ENCODE data around the gene SAMD14. TPM values are rescaled to one million over a fixed set of nuclear protein-coding genes. Genes with fewer than 3 reads are reported as not detected.

Gene SAMD14
- polyA plus RNA-seq, 2 of the 4 experiments (the other 2 are of a cell fraction), result 0.12 to 0.75 TPM

DNA sequence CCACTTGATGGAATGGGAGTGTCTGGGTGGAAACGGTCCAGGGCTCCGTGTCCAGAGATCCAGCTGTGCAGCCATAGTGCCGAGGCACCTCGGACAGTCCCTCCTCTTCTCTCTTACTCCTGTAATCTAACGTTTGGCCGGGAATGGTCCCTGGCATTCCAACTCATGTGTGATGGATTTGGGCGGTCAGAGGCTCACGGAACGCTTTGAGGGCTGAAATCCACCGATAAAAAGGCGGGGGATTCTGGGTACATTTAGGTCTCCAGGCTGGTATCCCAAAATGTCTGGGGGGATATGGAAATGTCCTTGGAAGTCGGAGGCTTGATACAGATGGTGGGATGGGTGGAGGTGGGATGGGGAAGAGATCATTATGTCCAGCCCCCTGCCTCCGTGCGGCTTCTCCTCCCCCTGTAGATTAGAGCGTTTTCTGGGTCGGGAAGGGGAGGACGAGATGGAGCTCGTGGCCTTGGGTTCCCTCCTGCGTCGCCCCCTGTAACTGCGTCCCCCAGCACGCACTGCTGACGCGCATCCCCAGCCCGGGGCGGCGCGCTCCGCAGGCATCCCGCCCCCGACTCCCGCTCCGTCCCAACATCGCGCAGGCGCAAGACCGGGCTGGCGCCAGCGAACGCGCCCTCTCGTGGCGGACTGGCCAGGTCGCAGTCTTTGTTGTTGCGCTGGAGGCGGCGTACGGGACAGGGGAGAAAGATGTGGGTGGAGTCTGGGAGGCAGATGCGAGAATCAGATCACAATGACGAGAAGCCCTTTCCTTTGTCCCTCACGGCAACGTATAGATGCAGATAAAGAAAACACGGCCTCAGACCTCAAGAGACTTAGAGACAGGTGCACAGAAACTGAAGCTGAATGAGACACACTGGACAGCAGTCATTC, 31.3 kb upstream of the SAMD14 start (continued):
- TF ChIP-seq, protein P1, sequence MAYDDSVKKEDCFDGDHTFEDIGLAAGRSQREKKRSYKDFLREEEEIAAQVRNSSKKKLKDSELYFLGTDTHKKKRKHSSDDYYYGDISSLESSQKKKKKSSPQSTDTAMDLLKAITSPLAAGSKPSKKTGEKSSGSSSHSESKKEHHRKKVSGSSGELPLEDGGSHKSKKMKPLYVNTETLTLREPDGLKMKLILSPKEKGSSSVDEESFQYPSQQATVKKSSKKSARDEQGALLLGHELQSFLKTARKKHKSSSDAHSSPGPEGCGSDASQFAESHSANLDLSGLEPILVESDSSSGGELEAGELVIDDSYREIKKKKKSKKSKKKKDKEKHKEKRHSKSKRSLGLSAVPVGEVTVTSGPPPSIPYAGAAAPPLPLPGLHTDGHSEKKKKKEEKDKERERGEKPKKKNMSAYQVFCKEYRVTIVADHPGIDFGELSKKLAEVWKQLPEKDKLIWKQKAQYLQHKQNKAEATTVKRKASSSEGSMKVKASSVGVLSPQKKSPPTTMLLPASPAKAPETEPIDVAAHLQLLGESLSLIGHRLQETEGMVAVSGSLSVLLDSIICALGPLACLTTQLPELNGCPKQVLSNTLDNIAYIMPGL (CRISPR knock-in tag; IDR thresholded peaks at IDR 0.05; ENCODE audit: borderline replicate concordance), result no peak
- TF ChIP-seq MAFK (IDR thresholded peaks at IDR 0.05; ENCODE audit: partially characterized antibody), result no peak
- TF ChIP-seq HOXA7 (CRISPR knock-in tag; IDR thresholded peaks at IDR 0.05), result no peak
- peak; percentile 37; the same call in 1 of the 2 replicates for TF ChIP-seq GATA3 (IDR thresholded peaks at IDR 0.05; ENCODE audit: borderline replicate concordance)
- TF ChIP-seq HOXB5 (CRISPR knock-in tag; IDR thresholded peaks at IDR 0.05), result 0 out of 2 replicates have a peak, but pooled peaks have one; percentile 41
- no peak for TF ChIP-seq KDM1A (IDR thresholded peaks at IDR 0.05; ENCODE audit: low read depth)
- TF ChIP-seq RAD21 (conservative IDR thresholded peaks at IDR 0.05 in 1 of 2, IDR thresholded peaks at IDR 0.05 in 1 of 2), result peak; percentile 72 to 80
- no peak for TF ChIP-seq EP300 (IDR thresholded peaks at IDR 0.05)
- TF ChIP-seq ESRRA (IDR thresholded peaks at IDR 0.05; ENCODE audit: borderline replicate concordance, low read length), result no peak
- no peak for TF ChIP-seq BHLHE40 (IDR thresholded peaks at IDR 0.05; ENCODE audit: low read depth, low read length)
- no peak for TF ChIP-seq RNF2 (IDR thresholded peaks at IDR 0.05; ENCODE audit: borderline replicate concordance, low read depth)
- no peak for TF ChIP-seq HOXB13 (CRISPR knock-in tag; IDR thresholded peaks at IDR 0.05; ENCODE audit: low read depth)
- TF ChIP-seq KDM5A (IDR thresholded peaks at IDR 0.05), result no peak
- no peak for TF ChIP-seq RCOR1 (IDR thresholded peaks at IDR 0.05; ENCODE audit: low read depth, low read length)
- TF ChIP-seq, protein P2, sequence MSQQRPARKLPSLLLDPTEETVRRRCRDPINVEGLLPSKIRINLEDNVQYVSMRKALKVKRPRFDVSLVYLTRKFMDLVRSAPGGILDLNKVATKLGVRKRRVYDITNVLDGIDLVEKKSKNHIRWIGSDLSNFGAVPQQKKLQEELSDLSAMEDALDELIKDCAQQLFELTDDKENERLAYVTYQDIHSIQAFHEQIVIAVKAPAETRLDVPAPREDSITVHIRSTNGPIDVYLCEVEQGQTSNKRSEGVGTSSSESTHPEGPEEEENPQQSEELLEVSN (IDR thresholded peaks at IDR 0.05; ENCODE audit: borderline replicate concordance, low read depth), result peak; percentile 75; the same call in 1 of the 2 replicates
- no peak for TF ChIP-seq NPAS2 (CRISPR knock-in tag; IDR thresholded peaks at IDR 0.05; ENCODE audit: borderline replicate concordance)
- no peak for TF ChIP-seq ZC3H11A (IDR thresholded peaks at IDR 0.05)
- no peak for TF ChIP-seq CEBPB (IDR thresholded peaks at IDR 0.05)
- no peak for TF ChIP-seq HEYL (CRISPR knock-in tag; IDR thresholded peaks at IDR 0.05)
- TF ChIP-seq NFE2L2 (conservative IDR thresholded peaks at IDR 0.05; ENCODE audit: low read length), result no peak; the same call in 1 of the 2 replicates
- TF ChIP-seq, protein P3, sequence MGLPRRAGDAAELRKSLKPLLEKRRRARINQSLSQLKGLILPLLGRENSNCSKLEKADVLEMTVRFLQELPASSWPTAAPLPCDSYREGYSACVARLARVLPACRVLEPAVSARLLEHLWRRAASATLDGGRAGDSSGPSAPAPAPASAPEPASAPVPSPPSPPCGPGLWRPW (IDR thresholded peaks at IDR 0.05), result no peak
- TF ChIP-seq MAZ (IDR thresholded peaks at IDR 0.05; ENCODE audit: borderline replicate concordance, low read depth, low read length), result no peak
- TF ChIP-seq CBX2 (IDR thresholded peaks at IDR 0.05; ENCODE audit: borderline replicate concordance, low read depth), result no peak
- TF ChIP-seq, protein P4, sequence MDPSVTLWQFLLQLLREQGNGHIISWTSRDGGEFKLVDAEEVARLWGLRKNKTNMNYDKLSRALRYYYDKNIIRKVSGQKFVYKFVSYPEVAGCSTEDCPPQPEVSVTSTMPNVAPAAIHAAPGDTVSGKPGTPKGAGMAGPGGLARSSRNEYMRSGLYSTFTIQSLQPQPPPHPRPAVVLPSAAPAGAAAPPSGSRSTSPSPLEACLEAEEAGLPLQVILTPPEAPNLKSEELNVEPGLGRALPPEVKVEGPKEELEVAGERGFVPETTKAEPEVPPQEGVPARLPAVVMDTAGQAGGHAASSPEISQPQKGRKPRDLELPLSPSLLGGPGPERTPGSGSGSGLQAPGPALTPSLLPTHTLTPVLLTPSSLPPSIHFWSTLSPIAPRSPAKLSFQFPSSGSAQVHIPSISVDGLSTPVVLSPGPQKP (IDR thresholded peaks at IDR 0.05; ENCODE audit: low read depth, low read length), result no peak
- TF ChIP-seq RARB (CRISPR knock-in tag; IDR thresholded peaks at IDR 0.05), result no peak
- TF ChIP-seq CHD2 (IDR thresholded peaks at IDR 0.05; ENCODE audit: low read length, partially characterized antibody), result no peak
- TF ChIP-seq NR3C1 (IDR thresholded peaks at IDR 0.05), result no peak
- TF ChIP-seq ZFP36 (IDR thresholded peaks at IDR 0.05; ENCODE audit: borderline replicate concordance, partially characterized antibody), result no peak
- peak; percentile 64; the same call in 1 of the 2 replicates for TF ChIP-seq PHF8 (IDR thresholded peaks at IDR 0.05; ENCODE audit: borderline replicate concordance, low read depth)
- TF ChIP-seq POLR2A (IDR thresholded peaks at IDR 0.05; ENCODE audit: low read length), result peak; percentile 92
- TF ChIP-seq CBX8 (IDR thresholded peaks at IDR 0.05), result no peak
- TF ChIP-seq, protein P5, sequence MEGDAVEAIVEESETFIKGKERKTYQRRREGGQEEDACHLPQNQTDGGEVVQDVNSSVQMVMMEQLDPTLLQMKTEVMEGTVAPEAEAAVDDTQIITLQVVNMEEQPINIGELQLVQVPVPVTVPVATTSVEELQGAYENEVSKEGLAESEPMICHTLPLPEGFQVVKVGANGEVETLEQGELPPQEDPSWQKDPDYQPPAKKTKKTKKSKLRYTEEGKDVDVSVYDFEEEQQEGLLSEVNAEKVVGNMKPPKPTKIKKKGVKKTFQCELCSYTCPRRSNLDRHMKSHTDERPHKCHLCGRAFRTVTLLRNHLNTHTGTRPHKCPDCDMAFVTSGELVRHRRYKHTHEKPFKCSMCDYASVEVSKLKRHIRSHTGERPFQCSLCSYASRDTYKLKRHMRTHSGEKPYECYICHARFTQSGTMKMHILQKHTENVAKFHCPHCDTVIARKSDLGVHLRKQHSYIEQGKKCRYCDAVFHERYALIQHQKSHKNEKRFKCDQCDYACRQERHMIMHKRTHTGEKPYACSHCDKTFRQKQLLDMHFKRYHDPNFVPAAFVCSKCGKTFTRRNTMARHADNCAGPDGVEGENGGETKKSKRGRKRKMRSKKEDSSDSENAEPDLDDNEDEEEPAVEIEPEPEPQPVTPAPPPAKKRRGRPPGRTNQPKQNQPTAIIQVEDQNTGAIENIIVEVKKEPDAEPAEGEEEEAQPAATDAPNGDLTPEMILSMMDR (IDR thresholded peaks at IDR 0.05), result peak; percentile 98
- TF ChIP-seq, protein P6, sequence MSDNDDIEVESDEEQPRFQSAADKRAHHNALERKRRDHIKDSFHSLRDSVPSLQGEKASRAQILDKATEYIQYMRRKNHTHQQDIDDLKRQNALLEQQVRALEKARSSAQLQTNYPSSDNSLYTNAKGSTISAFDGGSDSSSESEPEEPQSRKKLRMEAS (IDR thresholded peaks at IDR 0.05), result peak; percentile 91
- TF ChIP-seq MYC (IDR thresholded peaks at IDR 0.05; ENCODE audit: borderline replicate concordance, low read length), result no peak
- peak; percentile 97 for TF ChIP-seq SMC3 (IDR thresholded peaks at IDR 0.05)
- TF ChIP-seq, protein P7, sequence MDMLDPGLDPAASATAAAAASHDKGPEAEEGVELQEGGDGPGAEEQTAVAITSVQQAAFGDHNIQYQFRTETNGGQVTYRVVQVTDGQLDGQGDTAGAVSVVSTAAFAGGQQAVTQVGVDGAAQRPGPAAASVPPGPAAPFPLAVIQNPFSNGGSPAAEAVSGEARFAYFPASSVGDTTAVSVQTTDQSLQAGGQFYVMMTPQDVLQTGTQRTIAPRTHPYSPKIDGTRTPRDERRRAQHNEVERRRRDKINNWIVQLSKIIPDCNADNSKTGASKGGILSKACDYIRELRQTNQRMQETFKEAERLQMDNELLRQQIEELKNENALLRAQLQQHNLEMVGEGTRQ (IDR thresholded peaks at IDR 0.05), result no peak

All from A549 (cell line).